NCI-H1436 (cell line): ENCODE results near the gene TAF5.
"Not testable (repeated sequence)": the region's sequence is repeated elsewhere in the genome, so short reads cannot be mapped to it uniquely, and the experiment has no call there.

Experiments used
- DNase-seq: peaks from one replicate; lab custom pipeline; 2025; lab: John Stamatoyannopoulos, UW

Gene TAF5

GRCh38 chr10:103415581-103415980 is 47.8 kb downstream of the TAF5 start:
- no peak for DNase-seq

GRCh38 chr10:103416436-103417147 is 48.8 kb downstream of the TAF5 start:
- DNase-seq, result peak; percentile 40

- DNase-seq, result not testable (repeated sequence)
Measured at GRCh38 chr10:103417148-103417469, 49.3 kb downstream of the TAF5 start.

DNA sequence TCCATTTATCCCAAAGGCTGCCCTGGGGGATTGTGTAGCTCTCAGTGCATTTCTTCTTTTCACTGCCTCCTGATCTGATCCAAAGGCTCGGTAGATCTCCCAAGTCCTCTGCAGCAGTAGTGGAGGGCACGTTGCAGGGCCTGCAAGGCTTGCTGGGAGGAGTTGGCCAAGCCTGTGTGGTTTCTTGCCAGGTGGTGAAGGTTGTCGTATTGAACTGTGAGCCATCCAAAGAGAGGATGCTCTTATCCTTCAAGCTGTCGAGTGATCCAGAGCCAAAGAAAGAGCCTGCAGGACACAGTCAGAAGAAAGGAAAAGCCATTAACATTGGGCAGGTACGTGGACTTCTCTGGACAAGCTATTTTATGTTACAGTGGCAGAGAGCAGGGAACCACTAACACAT is 49.8 kb downstream of the TAF5 start:
- DNase-seq, result no peak

- DNase-seq, result no peak
Measured at GRCh38 chr10:103419101-103419500, 51.3 kb downstream of the TAF5 start.

GRCh38 chr10:103423748-103424147 is 56.0 kb downstream of the TAF5 start:
- no peak for DNase-seq

- no peak for DNase-seq
Measured at GRCh38 chr10:103427866-103428265, 60.1 kb downstream of the TAF5 start.

- no peak for DNase-seq
Measured at GRCh38 chr10:103428989-103429643, 61.3 kb downstream of the TAF5 start.

GRCh38 chr10:103429647-103430046 is 61.9 kb downstream of the TAF5 start:
- DNase-seq, result no peak

- DNase-seq, result no peak
Measured at GRCh38 chr10:103431902-103432301, 64.1 kb downstream of the TAF5 start.

DNA sequence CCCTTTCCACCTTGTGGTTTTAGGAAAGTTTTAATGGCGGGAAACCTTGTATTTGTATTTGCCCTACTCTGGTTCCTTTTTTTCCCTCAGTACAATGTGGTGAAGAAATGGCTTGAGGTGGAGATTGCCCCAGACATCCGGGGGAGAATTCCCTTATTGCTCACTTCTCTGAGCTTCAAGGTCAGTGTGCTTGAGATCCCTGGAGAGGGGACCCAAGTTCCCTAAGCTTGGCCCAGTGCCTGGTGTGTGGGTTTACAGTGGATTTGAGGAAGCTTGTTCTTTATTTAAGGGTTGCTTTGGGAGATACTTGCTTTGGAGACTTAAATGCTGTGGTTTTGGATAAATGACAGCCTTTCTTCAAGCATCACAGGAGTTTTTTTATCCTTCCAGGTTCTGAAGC is 66.1 kb downstream of the TAF5 start:
- DNase-seq, result no peak
